GM23248 (cell line): ENCODE results near the gene IRF3. TPM values are rescaled to one million over a fixed set of nuclear protein-coding genes. Genes with fewer than 3 reads are reported as not detected.

Source experiments
- DNase-seq: peaks from one replicate; pipeline ENCODE4 v3.0.0-alpha.2; 2015
- H2AFZ ChIP-seq: fragments of 200-600 bp; sonication (generic); 2 replicates; pipeline ENCODE4 v1.6.1; 2016; ENCODE audit warnings: antibody characterized with exemption
- H3F3A ChIP-seq: fragments of 200-600 bp; sonication (generic); 2 replicates; pipeline ENCODE4 v1.6.1; 2016; ENCODE audit warnings: mild to moderate bottlenecking, antibody characterized with exemption, mixed run types; ENCODE audit not compliant: insufficient read depth
- H3K27ac ChIP-seq: fragments of 200-600 bp; sonication (generic); 2 replicates; pipeline ENCODE4 v1.5.1; 2016; ENCODE audit warnings: mild to moderate bottlenecking
- H3K27me3 ChIP-seq: fragments of 200-600 bp; sonication (generic); replicated peaks from 2 replicates; pipeline ENCODE4 v1.6.1; 2016; ENCODE audit warnings: mild to moderate bottlenecking; ENCODE audit not compliant: insufficient read depth
- H3K36me3 ChIP-seq: fragments of 200-600 bp; sonication (generic); 2 replicates; pipeline ENCODE4 v1.6.1; 2016; ENCODE audit warnings: low read depth, mild to moderate bottlenecking
- H3K4me1 ChIP-seq: fragments of 200-600 bp; sonication (generic); 2 replicates; pipeline ENCODE4 v1.6.1; 2016; ENCODE audit warnings: mild to moderate bottlenecking; ENCODE audit not compliant: insufficient read depth
- H3K4me2 ChIP-seq: fragments of 200-600 bp; sonication (generic); one replicate; pipeline ENCODE4 v1.6.1; 2016; ENCODE audit warnings: mild to moderate bottlenecking; ENCODE audit not compliant: unreplicated experiment
- H3K4me3 ChIP-seq: fragments of 200-600 bp; sonication (generic); 2 replicates; pipeline ENCODE4 v1.5.1; 2016; ENCODE audit warnings: mild to moderate bottlenecking
- H3K79me2 ChIP-seq: fragments of 200-600 bp; sonication (generic); 2 replicates; pipeline ENCODE4 v1.6.1; 2016; ENCODE audit warnings: mild to moderate bottlenecking; ENCODE audit not compliant: insufficient read depth
- H3K9ac ChIP-seq: fragments of 200-600 bp; sonication (generic); 2 replicates; pipeline ENCODE4 v1.6.1; 2016; ENCODE audit warnings: mild to moderate bottlenecking
- H3K9me2 ChIP-seq: fragments of 200-600 bp; sonication (generic); 2 replicates; pipeline ENCODE4 v1.6.1; 2016; ENCODE audit warnings: mixed run types, mild to moderate bottlenecking, moderate library complexity; ENCODE audit not compliant: insufficient read depth
- H3K9me3 ChIP-seq: fragments of 200-600 bp; sonication (generic); one replicate; pipeline ENCODE4 v1.6.1; 2017; ENCODE audit warnings: low read depth
- H4K20me1 ChIP-seq: fragments of 200-600 bp; sonication (generic); 2 replicates; pipeline ENCODE4 v1.6.0; 2016; ENCODE audit not compliant: insufficient read depth
- EZH2 ChIP-seq: fragments of 200-600 bp; sonication (generic); IDR thresholded peaks from 2 replicates; pipeline ENCODE4 v1.6.1; 2018; ENCODE audit warnings: antibody characterized with exemption, mild to moderate bottlenecking; ENCODE audit not compliant: insufficient read depth, poor library complexity, severe bottlenecking
- EZH2phosphoT487 ChIP-seq: fragments of 200-600 bp; sonication (generic); IDR thresholded peaks from 2 replicates; pipeline ENCODE4 v1.6.1; 2018; ENCODE audit warnings: antibody characterized with exemption, moderate library complexity, mild to moderate bottlenecking, low read depth; ENCODE audit not compliant: insufficient read depth
- WGBS, 2 experiments: methylation state at CpG; one replicate each; pipeline ENCODE4 v1.1.6; 2015 to 2017; ENCODE audit warnings: low lambda C conversion rate in 2 of 2, low coverage in 1 of 2; ENCODE audit errors: missing lambda C conversion rate in 2 of 2; 5-methylcytosine and 5-hydroxymethylcytosine counted together
- in situ Hi-C: fragments of 300-500 bp; cut with MboI; formaldehyde crosslinking; loops from 2 replicates; pipeline ENCODE4 v1.15.0; 2020
- polyA plus RNA-seq: library from polyadenylated mRNA; unstranded; fragments of >200 nt; fragmentation: Nextera tagmentation; extraction: Ambion mirVana; gene quantifications from 2 replicates; pipeline ENCODE4 v1.2.1, GENCODE V29; 2016
- total RNA-seq: library from RNA; depleted of rRNA; stranded (reverse); fragments of >200 nt; shearing (Covaris generic); gene quantifications from 2 replicates; pipeline ENCODE4 v1.2.3, GENCODE V29; 2014

IRF3 gene
- total and polyA plus RNA-seq, 2 experiments from 2014 or later = 28.6 to 50.0 TPM

DNA sequence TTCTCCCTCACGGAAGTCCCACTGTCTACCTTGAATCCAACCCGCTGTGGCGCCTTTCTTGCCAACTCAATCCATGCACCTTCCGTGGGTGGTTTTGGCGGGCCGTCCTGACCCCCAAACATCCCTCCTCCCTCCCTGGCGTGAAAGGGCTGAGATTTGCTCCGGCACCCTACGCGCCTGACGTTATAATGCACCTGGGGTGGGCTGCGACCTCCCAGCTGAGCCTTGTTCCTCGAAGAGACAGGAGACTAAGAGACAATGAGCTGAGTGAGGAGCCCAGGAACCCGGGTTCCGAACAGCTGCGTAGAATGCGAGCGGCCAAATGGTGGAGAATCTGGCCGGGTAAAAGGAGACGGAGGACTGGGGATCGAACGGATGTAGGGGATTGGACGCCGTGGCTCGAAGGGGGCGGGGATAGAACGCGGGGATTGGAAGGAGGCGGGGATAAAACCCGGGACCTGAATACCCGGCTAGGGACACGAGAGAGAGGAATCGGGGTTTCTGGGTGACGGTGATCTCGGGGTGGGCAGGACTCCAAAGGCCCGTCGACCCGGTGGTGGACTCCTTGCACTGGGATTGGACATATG, 25.1 kb upstream of the IRF3 start, which contains the start of gene CPT1C:
TSS of gene CPT1C (plus strand) at position 461 of the 587 bp plus-strand sequence. CDS start 1,137 bp downstream, outside the sequence.
- peak within 1 kb of the TSS; percentile 93 for H3K4me2 ChIP-seq
- no peak within 1 kb of the TSS; the same call in 1 of the 2 replicates for H3K27ac ChIP-seq
- in situ Hi-C loops = no loop called here
- peak within 1 kb of the TSS; percentile 57 for H3K9ac ChIP-seq
- no peaks in the 10 kb centered on the region for H3K27me3 ChIP-seq
- 0 out of 2 replicates have a peak, but pooled peaks cover 5% of the 10 kb centered on the region for H3F3A ChIP-seq
- no peaks in the 10 kb centered on the region for H3K9me3 ChIP-seq
- H3K36me3 ChIP-seq = no peaks in the 10 kb centered on the region
- H4K20me1 ChIP-seq = no peaks in the 10 kb centered on the region
- TF ChIP-seq EZH2 (no peak), EZH2phosphoT487 (no peak)
- no peaks in the 10 kb centered on the region for H3K79me2 ChIP-seq
- peak; percentile 91 for DNase-seq
- no peaks in the 10 kb centered on the region for H3K9me2 ChIP-seq
- 0 out of 2 replicates have a peak, but pooled peaks cover 4% of the 10 kb centered on the region for H3K4me1 ChIP-seq
- peak within 1 kb of the TSS; percentile 94 for H2AFZ ChIP-seq
- WGBS, 2 experiments = 1 to 2% methylated on average over 31 to 38 of the region's 38 CpGs
- peak within 1 kb of the TSS; percentile 82 for H3K4me3 ChIP-seq

DNA sequence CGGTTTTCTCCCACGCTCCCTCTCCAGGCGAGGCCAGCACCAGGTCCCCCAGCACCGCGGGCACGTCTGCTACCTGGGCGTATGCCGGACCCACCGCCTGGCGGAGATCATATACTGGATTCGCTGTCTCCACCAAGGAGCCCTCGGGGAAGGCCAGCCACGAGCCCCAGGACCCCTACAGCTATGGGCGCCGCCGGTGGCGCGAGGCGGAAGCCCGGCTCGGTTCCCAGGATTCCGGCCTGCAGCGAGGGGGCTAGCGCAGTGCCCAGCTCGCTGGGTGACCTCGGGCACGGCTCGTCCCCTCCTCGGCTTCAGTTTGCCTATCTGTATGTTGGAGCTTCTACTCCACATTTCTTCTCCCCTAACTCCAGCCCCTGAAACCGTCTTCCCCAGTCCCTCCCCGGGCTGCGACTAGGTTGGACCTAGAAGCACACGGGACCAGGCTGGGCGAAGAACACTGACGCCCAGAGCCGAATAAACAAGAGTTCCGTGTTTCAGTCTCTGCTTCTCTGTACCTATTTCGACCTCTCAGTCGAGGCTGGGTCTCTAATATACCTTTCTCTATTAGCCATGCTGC, 24.5 kb upstream of the IRF3 start:
- in situ Hi-C loops = no loop called here
- Histone ChIP-seq H3K79me2 (no peaks in the 10 kb centered on the region), H3K9me2 (no peaks in the 10 kb centered on the region), H3K36me3 (no peaks in the 10 kb centered on the region), H3K9ac (peak overlapping the region; percentile 57), H2AFZ (peak overlapping the region; percentile 94), H3K4me2 (peak overlapping the region; percentile 93), H3K9me3 (no peaks in the 10 kb centered on the region), H3K4me3 (peak overlapping the region; percentile 82), H3F3A (0 out of 2 replicates have a peak, but pooled peaks cover 5% of the 10 kb centered on the region), H3K4me1 (0 out of 2 replicates have a peak, but pooled peaks cover 4% of the 10 kb centered on the region), H3K27ac (no peak overlapping the region; the same call in 1 of the 2 replicates), H4K20me1 (no peaks in the 10 kb centered on the region), H3K27me3 (no peaks in the 10 kb centered on the region)
- TF ChIP-seq EZH2phosphoT487 (no peak), EZH2 (no peak)
- DNase-seq = peak; percentile 57
- 4 to 6% methylated on average over 38 to 39 of the region's 39 CpGs for WGBS, 2 experiments

DNA sequence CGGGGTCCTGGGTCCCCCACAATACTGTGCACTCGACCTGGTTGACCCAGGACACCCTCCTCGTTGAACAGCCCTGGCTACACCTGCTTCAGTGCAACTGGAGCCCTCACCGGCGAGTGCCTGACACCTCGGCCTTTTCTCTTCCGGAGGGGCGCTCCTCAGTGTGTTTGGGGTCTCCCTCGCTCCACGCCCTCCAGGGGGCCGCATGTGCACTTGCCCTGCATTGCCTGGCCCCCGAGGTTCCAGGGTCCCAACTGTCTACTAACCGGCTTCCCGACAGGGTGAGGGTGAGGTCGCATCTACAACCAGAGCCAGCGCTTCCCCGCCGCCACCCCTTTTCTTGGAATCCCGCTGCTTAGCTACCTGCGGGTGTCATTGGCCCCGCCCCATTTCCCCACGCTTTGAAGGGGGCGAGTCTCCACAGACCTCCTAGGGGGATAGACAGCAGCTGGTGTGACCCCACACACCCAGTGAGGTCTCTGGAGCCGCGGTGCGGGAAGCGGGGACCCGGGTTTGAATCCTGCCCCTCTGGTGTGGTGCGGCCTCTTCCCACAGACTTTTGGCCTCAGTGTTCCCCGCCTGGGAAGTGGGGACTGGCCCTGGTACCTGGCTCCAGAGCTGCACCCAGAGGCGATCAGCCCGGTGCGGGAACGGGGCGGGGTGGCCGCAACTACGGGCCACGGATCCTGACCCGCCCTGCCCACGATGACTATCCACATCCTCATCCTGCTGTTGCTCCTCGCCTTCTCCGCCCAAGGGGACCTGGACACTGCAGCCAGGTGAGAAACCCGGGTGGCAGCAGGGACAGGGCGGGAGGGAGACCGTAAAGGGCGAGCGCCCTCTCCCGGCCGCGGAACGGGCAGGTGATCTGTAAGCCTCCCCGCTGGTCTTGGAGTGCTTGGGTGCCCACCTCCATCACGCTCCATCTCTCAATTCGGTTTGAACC, 23.7 kb upstream of the IRF3 start, which contains the start of gene ADM5:
TSS of gene ADM5 (plus strand) at position 462 of the 946 bp plus-strand sequence. CDS start at position 706, 244 bp downstream.
- Histone ChIP-seq H3K9ac (peak within 1 kb of the TSS; percentile 57), H3F3A (0 out of 2 replicates have a peak, but pooled peaks cover 5% of the 10 kb centered on the region), H3K9me3 (no peaks in the 10 kb centered on the region), H3K4me3 (peak within 1 kb of the TSS; percentile 82), H3K4me2 (peak within 1 kb of the TSS; percentile 93), H2AFZ (peak within 1 kb of the TSS; percentile 94), H3K27ac (no peak within 1 kb of the TSS), H3K9me2 (no peaks in the 10 kb centered on the region), H3K4me1 (0 out of 2 replicates have a peak, but pooled peaks cover 4% of the 10 kb centered on the region), H3K36me3 (no peaks in the 10 kb centered on the region; the same call in 1 of the 2 replicates), H4K20me1 (no peaks in the 10 kb centered on the region), H3K79me2 (no peaks in the 10 kb centered on the region), H3K27me3 (no peaks in the 10 kb centered on the region)
- TF ChIP-seq EZH2 (no peak), EZH2phosphoT487 (no peak)
- peak; percentile 51 for DNase-seq
- in situ Hi-C loops = no loop called here
- 34 to 36% methylated on average over 51 to 54 of the region's 54 CpGs for WGBS, 2 experiments

DNA sequence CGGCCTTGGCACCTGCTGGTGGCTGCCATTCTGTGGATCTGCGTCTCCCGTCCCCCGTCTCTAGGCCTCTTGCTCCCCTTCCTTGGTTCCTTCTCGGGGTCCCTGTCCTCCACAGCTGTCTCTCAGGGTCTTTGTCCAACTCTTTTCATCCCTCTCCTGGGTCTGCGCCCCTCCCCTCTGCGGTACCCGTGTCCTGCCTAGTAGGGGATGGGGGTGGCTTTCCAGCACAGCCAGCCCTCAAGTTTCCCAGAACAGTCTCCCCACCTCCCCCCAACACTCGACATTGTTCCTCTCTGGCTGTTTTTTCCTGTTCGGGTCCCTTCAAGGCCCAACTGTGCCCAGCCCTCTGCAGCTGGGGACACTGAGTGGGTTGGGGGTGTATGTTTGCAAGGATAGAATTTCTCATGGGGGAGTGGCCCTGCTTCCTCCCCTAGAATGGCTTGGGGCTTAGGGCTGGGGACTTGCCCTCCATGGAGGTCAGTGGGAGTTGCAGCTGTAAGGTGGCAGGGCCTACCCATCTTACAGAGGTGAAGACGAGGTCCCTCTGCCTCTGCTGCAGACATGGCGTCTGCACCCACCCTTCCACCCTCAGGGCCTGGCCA, 23.0 kb upstream of the IRF3 start:
- H3K9me3 ChIP-seq = no peaks in the 10 kb centered on the region
- no peaks in the 10 kb centered on the region for H3K27me3 ChIP-seq
- no peak overlapping the region for H2AFZ ChIP-seq
- DNase-seq = no peak
- H3K4me3 ChIP-seq = no peak overlapping the region
- 0 out of 2 replicates have a peak, but pooled peaks cover 4% of the 10 kb centered on the region for H3K4me1 ChIP-seq
- H3K79me2 ChIP-seq = peaks cover 6% of the 10 kb centered on the region; the same call in 1 of the 2 replicates
- in situ Hi-C loops = no loop called here
- no peak overlapping the region for H3K4me2 ChIP-seq
- no peak overlapping the region for H3K9ac ChIP-seq
- WGBS, 2 experiments = 85 to 86% methylated on average over 12 of the region's 12 CpGs
- H3K36me3 ChIP-seq = peaks cover 4% of the 10 kb centered on the region; the same call in 1 of the 2 replicates
- H3K9me2 ChIP-seq = no peaks in the 10 kb centered on the region
- no peak overlapping the region for H3K27ac ChIP-seq
- no peaks in the 10 kb centered on the region for H4K20me1 ChIP-seq
- no peak for TF ChIP-seq EZH2phosphoT487
- TF ChIP-seq EZH2 = no peak
- H3F3A ChIP-seq = 0 out of 2 replicates have a peak, but pooled peaks cover 5% of the 10 kb centered on the region
